Measurements from ENCODE around the gene DOCK7. TPM values are rescaled to one million over a fixed set of nuclear protein-coding genes. Genes with fewer than 3 reads are reported as not detected.

The DOCK7 gene
- total RNA-seq, 1 experiment from 2014 or later = 43.6 TPM

GRCh38 chr1:62608905-62609304, 79.3 kb downstream of the DOCK7 start:
- POLR2A ChIA-PET = no interaction called here

DNA sequence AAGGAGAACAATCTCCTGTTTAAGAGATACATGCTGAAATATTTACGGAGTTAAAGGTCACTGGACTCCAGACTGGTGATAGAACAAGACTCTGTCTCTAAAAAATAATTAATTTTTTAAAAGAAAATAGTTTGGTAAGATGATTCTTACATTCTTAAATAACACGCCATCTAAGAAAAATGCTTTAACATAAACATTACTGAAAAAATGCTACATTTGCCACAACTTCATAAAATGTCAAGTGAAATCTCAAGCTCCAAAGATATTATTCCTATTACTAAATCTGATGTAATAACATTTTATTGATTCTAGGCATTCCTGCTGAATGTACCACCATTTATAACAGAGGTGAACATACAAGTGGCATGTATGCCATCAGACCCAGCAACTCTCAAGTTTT, 86.7 kb downstream of the DOCK7 start:
- H3K27me3 Mint-ChIP-seq (ENCODE audit: insufficient read depth, unreplicated experiment) = no peaks in the 10 kb centered on the region
- no peak for TF ChIP-seq CTCF (IDR thresholded peaks at IDR 0.05; ENCODE audit: insufficient read depth in 1 of 2, low read depth in 1 of 2, low read length in 1 of 2, severe bottlenecking in 1 of 2, unreplicated experiment in 1 of 2)
- intact Hi-C loops (cut with micrococcal nuclease; ENCODE audit: unreplicated experiment) = no loop called here

More at GRCh38 chr1:62608905-62609304, 79.3 kb downstream of the DOCK7 start:
- Histone ChIP-seq H3K4me3 (ENCODE audit: low read depth, low read length) (no peak overlapping the region), H3K36me3 (ENCODE audit: control insufficient read depth, insufficient read depth, low read length) (no peaks in the 10 kb centered on the region), H3K4me1 (peaks cover 15% of the 10 kb centered on the region), H3K9me3 (no peaks in the 10 kb centered on the region), H3K27me3 (replicated peaks; ENCODE audit: control insufficient read depth, insufficient read depth, low read length) (no peaks in the 10 kb centered on the region)
- Mint-ChIP-seq H3K4me3 (ENCODE audit: unreplicated experiment) (no peak overlapping the region), H3K4me1 (ENCODE audit: low read depth, unreplicated experiment) (peaks cover 24% of the 10 kb centered on the region), H3K9me3 (ENCODE audit: unreplicated experiment) (no peaks in the 10 kb centered on the region), H3K27ac (ENCODE audit: unreplicated experiment) (no peak overlapping the region), H3K36me3 (ENCODE audit: insufficient read depth, unreplicated experiment) (peaks cover 5% of the 10 kb centered on the region), H3K27me3 (ENCODE audit: insufficient read depth, unreplicated experiment) (no peaks in the 10 kb centered on the region)
- intact Hi-C loops (cut with micrococcal nuclease; ENCODE audit: unreplicated experiment) = no loop called here
- no peak for DNase-seq
- TF ChIP-seq CTCF (IDR thresholded peaks at IDR 0.05; ENCODE audit: insufficient read depth in 1 of 2, low read depth in 1 of 2, low read length in 1 of 2, severe bottlenecking in 1 of 2, unreplicated experiment in 1 of 2) = no peak
- BruUV-seq (replicated peaks) = no TSS peak
- CTCF ChIA-PET = no interaction called here

GRCh38 chr1:62599044-62599443, 89.1 kb downstream of the DOCK7 start:
- H3K27ac Mint-ChIP-seq (ENCODE audit: unreplicated experiment) = no peak overlapping the region
- H3K27me3 Mint-ChIP-seq (ENCODE audit: insufficient read depth, unreplicated experiment) = no peaks in the 10 kb centered on the region
- H3K4me1 ChIP-seq = peaks cover 17% of the 10 kb centered on the region
- no peak overlapping the region for H3K4me3 ChIP-seq (ENCODE audit: low read depth, low read length)
- intact Hi-C loops (cut with micrococcal nuclease; ENCODE audit: unreplicated experiment) = no loop called here
- TF ChIP-seq CTCF (IDR thresholded peaks at IDR 0.05; ENCODE audit: insufficient read depth in 1 of 2, low read depth in 1 of 2, low read length in 1 of 2, severe bottlenecking in 1 of 2, unreplicated experiment in 1 of 2) = no peak
- POLR2A ChIA-PET = no interaction called here
- H3K4me1 Mint-ChIP-seq (ENCODE audit: low read depth, unreplicated experiment) = no peaks in the 10 kb centered on the region
- H3K36me3 Mint-ChIP-seq (ENCODE audit: insufficient read depth, unreplicated experiment) = no peaks in the 10 kb centered on the region
- DNase-seq = no peak
- BruUV-seq (replicated peaks) = no TSS peak
- no peaks in the 10 kb centered on the region for H3K36me3 ChIP-seq (ENCODE audit: control insufficient read depth, insufficient read depth, low read length)
- CTCF ChIA-PET = no interaction called here
- no peaks in the 10 kb centered on the region for H3K27me3 ChIP-seq (replicated peaks; ENCODE audit: control insufficient read depth, insufficient read depth, low read length)
- H3K9me3 ChIP-seq = no peaks in the 10 kb centered on the region
- H3K4me3 Mint-ChIP-seq (ENCODE audit: unreplicated experiment) = no peak overlapping the region
- no peaks in the 10 kb centered on the region for H3K9me3 Mint-ChIP-seq (ENCODE audit: unreplicated experiment)

More for the DNA sequence above, 86.7 kb downstream of the DOCK7 start:
- Histone ChIP-seq H3K4me3 (ENCODE audit: low read depth, low read length) (no peak overlapping the region), H3K4me1 (peaks cover 12% of the 10 kb centered on the region), H3K36me3 (ENCODE audit: control insufficient read depth, insufficient read depth, low read length) (no peaks in the 10 kb centered on the region), H3K9me3 (no peaks in the 10 kb centered on the region), H3K27me3 (replicated peaks; ENCODE audit: control insufficient read depth, insufficient read depth, low read length) (no peaks in the 10 kb centered on the region)
- Mint-ChIP-seq H3K9me3 (ENCODE audit: unreplicated experiment) (no peaks in the 10 kb centered on the region), H3K4me3 (ENCODE audit: unreplicated experiment) (no peak overlapping the region), H3K27ac (ENCODE audit: unreplicated experiment) (no peak overlapping the region), H3K4me1 (ENCODE audit: low read depth, unreplicated experiment) (peaks cover 4% of the 10 kb centered on the region), H3K36me3 (ENCODE audit: insufficient read depth, unreplicated experiment) (peaks cover 3% of the 10 kb centered on the region)
- ChIA-PET POLR2A (no interaction called here), CTCF (no interaction called here)
- DNase-seq = no peak
- no TSS peak for BruUV-seq (replicated peaks)
